Gastroesophageal sphincter (tissue), 3 donors: ENCODE measurements around the gene DNAJB8.

ENCODE experiments used
- EP300 ChIP-seq: sonication (generic); formaldehyde crosslinking; IDR thresholded peaks from one replicate; pipeline ENCODE4 v1.6.1; 2017; ENCODE audit warnings: antibody characterized with exemption, mild to moderate bottlenecking
- POLR2A ChIP-seq, 2 donors: fragments of 450-650 bp; IDR thresholded peaks; one replicate each; pipeline ENCODE4 v1.6.1; 2017; ENCODE audit warnings: antibody characterized with exemption in 2 of 2, mild to moderate bottlenecking in 2 of 2, moderate library complexity in 1 of 2
- POLR2AphosphoS5 ChIP-seq: sonication (generic); formaldehyde crosslinking; IDR thresholded peaks from one replicate; pipeline ENCODE4 v1.6.1; 2017; ENCODE audit warnings: antibody characterized with exemption
- TF ChIP-seq, protein P1 (sequence below), 4 experiments: fragments of 200-600 bp in 2 of 4; fragments of 450-650 bp in 2 of 4; sonication (generic) in 1 of 4; IDR thresholded peaks; one replicate each; pipeline ENCODE4 v1.5.1; 2017 to 2019; ENCODE audit warnings: antibody characterized with exemption in 4 of 4, mild to moderate bottlenecking in 2 of 4, moderate library complexity in 2 of 4

GRCh38 chr3:128504533-128504915 lies 37.8 kb upstream of the DNAJB8 start:
- TF ChIP-seq POLR2A (IDR thresholded peaks at IDR 0.05) (no peak), POLR2AphosphoS5 (no peak), EP300 (no peak)
- TF ChIP-seq, protein P1, sequence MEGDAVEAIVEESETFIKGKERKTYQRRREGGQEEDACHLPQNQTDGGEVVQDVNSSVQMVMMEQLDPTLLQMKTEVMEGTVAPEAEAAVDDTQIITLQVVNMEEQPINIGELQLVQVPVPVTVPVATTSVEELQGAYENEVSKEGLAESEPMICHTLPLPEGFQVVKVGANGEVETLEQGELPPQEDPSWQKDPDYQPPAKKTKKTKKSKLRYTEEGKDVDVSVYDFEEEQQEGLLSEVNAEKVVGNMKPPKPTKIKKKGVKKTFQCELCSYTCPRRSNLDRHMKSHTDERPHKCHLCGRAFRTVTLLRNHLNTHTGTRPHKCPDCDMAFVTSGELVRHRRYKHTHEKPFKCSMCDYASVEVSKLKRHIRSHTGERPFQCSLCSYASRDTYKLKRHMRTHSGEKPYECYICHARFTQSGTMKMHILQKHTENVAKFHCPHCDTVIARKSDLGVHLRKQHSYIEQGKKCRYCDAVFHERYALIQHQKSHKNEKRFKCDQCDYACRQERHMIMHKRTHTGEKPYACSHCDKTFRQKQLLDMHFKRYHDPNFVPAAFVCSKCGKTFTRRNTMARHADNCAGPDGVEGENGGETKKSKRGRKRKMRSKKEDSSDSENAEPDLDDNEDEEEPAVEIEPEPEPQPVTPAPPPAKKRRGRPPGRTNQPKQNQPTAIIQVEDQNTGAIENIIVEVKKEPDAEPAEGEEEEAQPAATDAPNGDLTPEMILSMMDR (IDR thresholded peaks at IDR 0.05) = no peak
